ENCODE data around the gene TRNAU1AP. TPM values are rescaled to one million over a fixed set of nuclear protein-coding genes. Genes with fewer than 3 reads are reported as not detected.
"Not testable (repeated sequence)": the region's sequence is repeated elsewhere in the genome, so short reads cannot be mapped to it uniquely, and the experiment has no call there.

TRNAU1AP gene
- total RNA-seq, 2 donors from 2014 or later, result 17.5 to 23.2 TPM

GRCh38 chr1:28595412-28596191 is 42.7 kb downstream of the TRNAU1AP start:
- intact Hi-C loops (cut with DNase I), result no loop called here
- no peak for DNase-seq (ENCODE audit: low spot score)

- intact Hi-C loops (cut with DNase I); DNase-seq (ENCODE audit: low spot score): not testable (repeated sequence)
These were observed 43.4 kb downstream of the TRNAU1AP start for GRCh38 chr1:28596276-28596675.

GRCh38 chr1:28601696-28602095 is 48.8 kb downstream of the TRNAU1AP start:
- no peak for DNase-seq (ENCODE audit: low spot score)
- intact Hi-C loops (cut with DNase I), result loop anchor here (5.0 kb wide), 1 partner anchor 84 kb away; no protein-coding TSS in a partner anchor

GRCh38 chr1:28602536-28603439 is 49.9 kb downstream of the TRNAU1AP start:
- intact Hi-C loops (cut with DNase I), result loop anchor here (5.0 kb wide), 1 partner anchor 85 kb away; no protein-coding TSS in a partner anchor
- DNase-seq (ENCODE audit: low spot score), result no peak

- intact Hi-C loops (cut with DNase I), result loop anchor here (5.0 kb wide), 1 partner anchor 87 kb away; no protein-coding TSS in a partner anchor
- DNase-seq (ENCODE audit: low spot score), result no peak
These were observed 51.5 kb downstream of the TRNAU1AP start for GRCh38 chr1:28604411-28604810.

- intact Hi-C loops (cut with DNase I), result loop anchor here (5.0 kb wide), 2 partner anchors 73 to 88 kb away; no protein-coding TSS in a partner anchor
- DNase-seq (ENCODE audit: low spot score), result no peak
These were observed 52.1 kb downstream of the TRNAU1AP start for GRCh38 chr1:28604962-28605361.

- no peak for DNase-seq (ENCODE audit: low spot score)
- intact Hi-C loops (cut with DNase I), result loop anchor here in 1 of 2 donors (5.0 kb wide), 1 partner anchor 74 kb away; no protein-coding TSS in a partner anchor
These were observed 53.9 kb downstream of the TRNAU1AP start for GRCh38 chr1:28606771-28607170.

- no peak for DNase-seq (ENCODE audit: low spot score)
- intact Hi-C loops (cut with DNase I), result no loop called here
These were observed 60.3 kb downstream of the TRNAU1AP start for GRCh38 chr1:28613175-28613574.

Other genes starting within 250 kb of the TRNAU1AP start
- 10 to 100 TPM in 1 of 2 donors, 1 to 10 TPM in 1; 9.5 to 10.7 TPM for gene MED18, start 224.0 kb upstream of the TRNAU1AP start, total RNA-seq
- gene PHACTR4, start 183.3 kb upstream of the TRNAU1AP start, total RNA-seq, result 10 to 100 TPM; 21.7 to 25.9 TPM
- 1 to 10 TPM; 7.9 to 9.2 TPM for gene RCC1, start 47.0 kb upstream of the TRNAU1AP start, total RNA-seq
- gene RAB42, start 39.2 kb downstream of the TRNAU1AP start, total RNA-seq, result 1 to 10 TPM; 3.5 to 4.2 TPM
- gene TAF12, start 90.0 kb downstream of the TRNAU1AP start, total RNA-seq, result 10 to 100 TPM; 14.9 to 16.5 TPM
- gene RNU11, start 95.5 kb downstream of the TRNAU1AP start, total RNA-seq, result not detected
- 10 to 100 TPM in 1 of 2 donors, 1 to 10 TPM in 1; 8.7 to 10.6 TPM for gene GMEB1, start 115.7 kb downstream of the TRNAU1AP start, total RNA-seq
- gene YTHDF2, start 183.9 kb downstream of the TRNAU1AP start, total RNA-seq, result 10 to 100 TPM; 37.2 to 38.5 TPM